ENCODE measurements around the gene DHX32.

DNA sequence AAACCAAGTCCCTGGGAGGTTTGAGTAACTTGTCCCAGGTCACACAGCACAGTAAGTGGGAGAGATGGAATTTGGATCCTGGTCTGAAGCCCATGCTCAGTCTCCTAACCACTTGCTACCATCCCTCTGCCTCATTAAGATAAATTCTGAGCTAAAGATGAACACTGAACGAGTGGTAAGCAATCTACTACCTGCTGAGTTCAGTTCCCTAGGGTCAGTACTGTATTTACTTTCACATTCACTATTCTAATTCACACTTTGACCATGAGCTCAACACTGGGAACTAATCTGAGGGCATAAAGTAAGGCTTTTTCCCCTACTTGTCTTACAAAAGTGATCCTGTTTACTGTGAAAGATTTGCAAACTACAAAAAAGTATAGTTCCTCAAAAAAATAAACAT, 60.4 kb downstream of the DHX32 start:
- TF ChIP-seq, protein P1, sequence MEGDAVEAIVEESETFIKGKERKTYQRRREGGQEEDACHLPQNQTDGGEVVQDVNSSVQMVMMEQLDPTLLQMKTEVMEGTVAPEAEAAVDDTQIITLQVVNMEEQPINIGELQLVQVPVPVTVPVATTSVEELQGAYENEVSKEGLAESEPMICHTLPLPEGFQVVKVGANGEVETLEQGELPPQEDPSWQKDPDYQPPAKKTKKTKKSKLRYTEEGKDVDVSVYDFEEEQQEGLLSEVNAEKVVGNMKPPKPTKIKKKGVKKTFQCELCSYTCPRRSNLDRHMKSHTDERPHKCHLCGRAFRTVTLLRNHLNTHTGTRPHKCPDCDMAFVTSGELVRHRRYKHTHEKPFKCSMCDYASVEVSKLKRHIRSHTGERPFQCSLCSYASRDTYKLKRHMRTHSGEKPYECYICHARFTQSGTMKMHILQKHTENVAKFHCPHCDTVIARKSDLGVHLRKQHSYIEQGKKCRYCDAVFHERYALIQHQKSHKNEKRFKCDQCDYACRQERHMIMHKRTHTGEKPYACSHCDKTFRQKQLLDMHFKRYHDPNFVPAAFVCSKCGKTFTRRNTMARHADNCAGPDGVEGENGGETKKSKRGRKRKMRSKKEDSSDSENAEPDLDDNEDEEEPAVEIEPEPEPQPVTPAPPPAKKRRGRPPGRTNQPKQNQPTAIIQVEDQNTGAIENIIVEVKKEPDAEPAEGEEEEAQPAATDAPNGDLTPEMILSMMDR (IDR thresholded peaks at IDR 0.05; ENCODE audit: low read depth, low read length) = no peak
- TF ChIP-seq EZH2phosphoT487 (IDR thresholded peaks at IDR 0.05; ENCODE audit: low read depth) = no peak
